ENCODE results near the gene MRAS. TPM values are rescaled to one million over a fixed set of nuclear protein-coding genes. Genes with fewer than 3 reads are reported as not detected.

MRAS gene
- total RNA-seq, 2 donors from 2014 or later = 0.19 to 0.72 TPM

Other genes with a start within 250 kb of the MRAS start
- gene DZIP1L, start 233.0 kb upstream of the MRAS start, total RNA-seq = under 1 TPM; 0.23 to 0.46 TPM
- gene A4GNT, start 216.2 kb upstream of the MRAS start, total RNA-seq = not detected
- gene DBR1, start 173.7 kb upstream of the MRAS start, total RNA-seq = 10 to 100 TPM; 22.0 TPM
- 10 to 100 TPM; 36.8 to 40.2 TPM for gene ARMC8, start 161.3 kb upstream of the MRAS start, total RNA-seq
- under 1 TPM; 0.53 to 0.58 TPM for gene NME9, start 18.7 kb upstream of the MRAS start, total RNA-seq
- gene ESYT3, start 86.0 kb downstream of the MRAS start, total RNA-seq = 1 to 10 TPM in 1 of 2 donors, under 1 TPM in 1; 0.22 to 1.1 TPM
- gene CEP70, start 245.7 kb downstream of the MRAS start, total RNA-seq = 10 to 100 TPM; 19.7 to 22.6 TPM

Data from activated T-cell treated with anti-CD3 and anti-CD28 coated beads, Interleukin-2, amount 50 U/mL, for 72 hours (primary cell).